ENCODE measurements around the gene POLH.

POLH gene

DNA sequence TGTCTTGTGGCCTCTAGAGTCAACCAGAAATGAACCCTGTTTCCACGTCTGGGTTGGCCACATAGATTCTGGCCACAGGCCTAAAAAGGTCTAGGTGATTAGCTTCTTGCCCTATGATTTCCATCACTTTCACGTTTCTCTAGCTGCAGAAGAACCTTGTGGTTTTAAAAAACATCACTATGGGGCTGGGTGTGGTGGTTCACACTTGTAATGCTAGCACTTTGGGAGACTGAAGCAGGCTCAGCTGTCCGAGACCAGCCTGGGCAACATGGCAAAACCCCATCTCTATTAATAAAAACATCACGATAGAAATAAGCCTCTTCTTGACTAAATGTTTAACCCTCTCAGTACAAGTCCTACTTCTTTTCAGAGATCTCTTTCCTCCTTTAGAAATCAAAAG lies 31.5 kb upstream of the POLH start:
- TF ChIP-seq POLR2AphosphoS5 (IDR thresholded peaks at IDR 0.05; ENCODE audit: low read depth, low read length) (no peak), TAF1 (IDR thresholded peaks at IDR 0.05; ENCODE audit: borderline replicate concordance, insufficient read depth, low read length) (no peak), FOXP2 (optimal IDR thresholded peaks at IDR 0.05; ENCODE audit: borderline replicate concordance, extremely low read depth, extremely low read length, insufficient read depth) (no peak), REST (IDR thresholded peaks at IDR 0.05; ENCODE audit: insufficient read depth in 1 of 2, low read depth in 2 of 2, low read length in 2 of 2) (no peak), SIN3A (IDR thresholded peaks at IDR 0.05; ENCODE audit: borderline replicate concordance, insufficient read depth, low read length) (no peak)

DNA sequence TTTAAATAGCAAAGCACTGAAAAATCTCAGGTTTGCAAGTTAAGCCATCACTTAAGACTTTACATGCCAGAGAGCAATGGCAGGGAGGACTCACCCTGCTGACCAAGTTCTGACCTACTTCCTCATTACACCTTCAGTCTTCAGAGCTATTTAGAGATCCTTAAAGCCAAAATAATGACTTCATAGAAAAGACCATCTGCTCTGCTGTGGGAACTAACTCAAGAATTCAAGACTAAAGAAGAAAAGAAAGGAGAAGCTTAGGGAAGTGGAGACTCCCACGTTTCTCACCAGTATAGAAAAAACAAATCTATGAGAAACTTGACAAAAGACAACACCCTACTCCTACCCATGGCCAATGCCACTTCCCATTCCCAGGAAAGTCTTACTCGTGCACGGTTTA lies 28.8 kb upstream of the POLH start:
- TF ChIP-seq FOXP2 (optimal IDR thresholded peaks at IDR 0.05; ENCODE audit: borderline replicate concordance, extremely low read depth, extremely low read length, insufficient read depth), result no peak
- no peak for TF ChIP-seq TAF1 (IDR thresholded peaks at IDR 0.05; ENCODE audit: borderline replicate concordance, insufficient read depth, low read length)
- TF ChIP-seq REST (IDR thresholded peaks at IDR 0.05; ENCODE audit: insufficient read depth in 1 of 2, low read depth in 2 of 2, low read length in 2 of 2), result no peak
- TF ChIP-seq POLR2AphosphoS5 (IDR thresholded peaks at IDR 0.05; ENCODE audit: low read depth, low read length), result no peak

GRCh38 chr6:43559328-43559727 lies 16.7 kb upstream of the POLH start:
- TF ChIP-seq POLR2AphosphoS5 (IDR thresholded peaks at IDR 0.05; ENCODE audit: low read depth, low read length), result no peak

DNA sequence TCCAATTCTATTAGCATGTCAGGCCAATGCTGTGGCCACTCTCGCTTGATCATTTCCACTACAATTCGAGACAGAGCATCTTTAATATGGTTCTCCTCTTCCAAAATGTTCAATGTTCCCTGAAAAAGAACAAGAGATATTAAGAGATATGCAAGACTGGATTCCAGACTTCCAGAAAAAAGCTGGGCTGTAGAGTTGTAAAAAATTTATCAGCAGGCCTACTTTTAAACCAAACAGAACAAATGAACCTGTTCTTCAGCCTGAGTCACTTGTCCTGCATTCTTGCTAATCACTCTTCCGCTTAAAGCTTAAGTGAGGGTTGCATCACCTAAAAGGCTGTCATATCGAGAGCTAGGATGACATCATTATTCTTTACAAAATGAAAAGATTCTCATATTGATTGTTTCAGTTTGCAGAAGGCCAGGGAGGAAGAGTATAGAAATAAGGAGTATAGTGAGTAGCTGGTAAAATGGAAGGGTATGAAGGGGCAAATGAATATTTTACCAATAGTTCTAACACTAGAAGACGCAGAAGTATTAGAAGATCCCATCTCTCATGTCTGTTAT lies 5.0 kb upstream of the POLH start:
- TF ChIP-seq TAF1 (IDR thresholded peaks at IDR 0.05; ENCODE audit: borderline replicate concordance, insufficient read depth, low read length) (no peak), SIN3A (IDR thresholded peaks at IDR 0.05; ENCODE audit: borderline replicate concordance, insufficient read depth, low read length) (no peak), POLR2AphosphoS5 (IDR thresholded peaks at IDR 0.05; ENCODE audit: low read depth, low read length) (no peak), FOXP2 (optimal IDR thresholded peaks at IDR 0.05; ENCODE audit: borderline replicate concordance, extremely low read depth, extremely low read length, insufficient read depth) (no peak), REST (IDR thresholded peaks at IDR 0.05; ENCODE audit: insufficient read depth in 1 of 2, low read depth in 2 of 2, low read length in 2 of 2) (no peak)

- TF ChIP-seq REST (IDR thresholded peaks at IDR 0.05; ENCODE audit: insufficient read depth in 1 of 2, low read depth in 2 of 2, low read length in 2 of 2), result no peak
- no peak for TF ChIP-seq TAF1 (IDR thresholded peaks at IDR 0.05; ENCODE audit: borderline replicate concordance, insufficient read depth, low read length)
- TF ChIP-seq SIN3A (IDR thresholded peaks at IDR 0.05; ENCODE audit: borderline replicate concordance, insufficient read depth, low read length), result no peak
- TF ChIP-seq FOXP2 (optimal IDR thresholded peaks at IDR 0.05; ENCODE audit: borderline replicate concordance, extremely low read depth, extremely low read length, insufficient read depth), result no peak
- no peak for TF ChIP-seq POLR2AphosphoS5 (IDR thresholded peaks at IDR 0.05; ENCODE audit: low read depth, low read length)
These were observed 4.0 kb upstream of the POLH start for GRCh38 chr6:43572015-43572414.

Measured in PFSK-1 (cell line).